Frontal cortex (tissue), 4 donors: ENCODE results near the gene PLCB3. TPM values are rescaled to one million over a fixed set of nuclear protein-coding genes. Genes with fewer than 3 reads are reported as not detected.
A peak's percentile ranks its signal among the peaks of the same experiment; 100 is the strongest.
"Not testable (repeated sequence)": the region's sequence is repeated elsewhere in the genome, so short reads cannot be mapped to it uniquely, and the experiment has no call there.

ENCODE experiments used
- DNase-seq, 2 donors: peaks; one replicate each; pipeline ENCODE4 v3.0.0; 2012; ENCODE audit warnings: low spot score in 2 of 2
- FAIRE-seq: peaks from 2 replicates; lab custom pipeline; 2012; peaks lifted over from hg19 to GRCh38; lab: Jason Lieb, UNC
- total RNA-seq: library from RNA; depleted of rRNA; stranded (reverse); fragments of >200 nt; gene quantifications from one replicate; pipeline ENCODE4 v1.2.3, GENCODE V29; 2014
- donor health status: control.
- donor health status: control.
- donor health status: control.

Gene PLCB3
- total RNA-seq, 1 donor from 2014 or later = 4.9 TPM

GRCh38 chr11:64234647-64235379 lies 16.5 kb upstream of the PLCB3 start:
- no peak for DNase-seq
- no peak for FAIRE-seq

- FAIRE-seq (no peak), DNase-seq (no peak)
These were observed 15.7 kb upstream of the PLCB3 start for GRCh38 chr11:64235437-64236161.

GRCh38 chr11:64237484-64237951 lies 13.8 kb upstream of the PLCB3 start:
- FAIRE-seq (no peak), DNase-seq (no peak)

- FAIRE-seq (no peak), DNase-seq (no peak)
These were observed 13.3 kb upstream of the PLCB3 start for GRCh38 chr11:64238076-64238475.

GRCh38 chr11:64238999-64239398 lies 12.3 kb upstream of the PLCB3 start:
- DNase-seq = no peak
- FAIRE-seq = no peak

GRCh38 chr11:64239662-64240434 lies 11.5 kb upstream of the PLCB3 start:
- no peak for FAIRE-seq
- DNase-seq = no peak

GRCh38 chr11:64240435-64241240 lies 10.7 kb upstream of the PLCB3 start, which contains the start of gene FKBP2:
Gene FKBP2, plus strand, starts transcription at chr11:64241095. Its CDS starts 1,293 bp downstream, at chr11:64242388.
- DNase-seq = peak; percentile 96 to 97
- FAIRE-seq = no peak

GRCh38 chr11:64241241-64241490 lies 10.2 kb upstream of the PLCB3 start:
- DNase-seq (peak; percentile 98 to 99), FAIRE-seq (no peak)

GRCh38 chr11:64241491-64242374 lies 9.6 kb upstream of the PLCB3 start:
- FAIRE-seq = no peak

GRCh38 chr11:64243236-64243854 lies 8.0 kb upstream of the PLCB3 start:
- no peak for DNase-seq
- FAIRE-seq = no peak

More at GRCh38 chr11:64241491-64242374, 9.6 kb upstream of the PLCB3 start:
- no peak for DNase-seq

- FAIRE-seq = no peak
These were observed 7.2 kb upstream of the PLCB3 start for GRCh38 chr11:64244107-64244506.

GRCh38 chr11:64244966-64245365 lies 6.4 kb upstream of the PLCB3 start:
- DNase-seq (no peak), FAIRE-seq (no peak)

More at GRCh38 chr11:64244107-64244506, 7.2 kb upstream of the PLCB3 start:
- no peak for DNase-seq

- FAIRE-seq (no peak), DNase-seq (no peak)
These were observed 5.9 kb upstream of the PLCB3 start for GRCh38 chr11:64245401-64245796.

GRCh38 chr11:64245797-64246620 lies 5.3 kb upstream of the PLCB3 start:
- peak in 1 of 2 donors; percentile 75 for DNase-seq

GRCh38 chr11:64246621-64246870 lies 4.8 kb upstream of the PLCB3 start:
- not testable (repeated sequence) for DNase-seq, FAIRE-seq

More at GRCh38 chr11:64245797-64246620, 5.3 kb upstream of the PLCB3 start:
- FAIRE-seq = no peak

- DNase-seq = peak; percentile 91 to 93
- no peak for FAIRE-seq
These were observed 4.2 kb upstream of the PLCB3 start, which contains the start of gene PPP1R14B for GRCh38 chr11:64246871-64247728. Gene PPP1R14B, minus strand, starts transcription at chr11:64246943. Its CDS starts 270 bp downstream, at chr11:64246673.
